ENCODE results near the gene MTHFD2. TPM values are rescaled to one million over a fixed set of nuclear protein-coding genes. Genes with fewer than 3 reads are reported as not detected.

The MTHFD2 gene
- total RNA-seq, 3 donors from 2014 or later (not counting 1 experiment from before 2014, with no cell fraction given): 28.7 to 41.1 (median 40.5) TPM

DNA sequence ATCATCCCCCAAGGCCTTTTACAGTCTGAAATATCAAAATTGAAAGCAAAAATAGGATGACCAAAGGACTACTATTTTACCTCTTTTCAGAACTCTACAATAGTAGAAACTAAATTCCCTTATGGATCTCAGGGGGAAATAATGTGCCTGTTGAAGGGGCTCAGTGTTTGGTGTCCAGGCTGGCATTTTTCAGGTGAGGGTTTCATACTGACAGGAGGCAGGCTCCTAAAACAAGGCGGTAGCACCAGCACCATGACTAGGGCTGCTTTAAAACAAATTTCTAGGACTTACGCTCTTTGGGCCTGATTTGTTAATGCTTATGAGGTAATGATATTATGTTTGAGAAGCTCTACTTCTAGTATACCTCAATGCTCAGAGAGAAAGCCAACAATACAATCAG is 45.5 kb upstream of the MTHFD2 start:
- H3K27ac Mint-ChIP-seq: peak overlapping the region in 1 of 2 donors; percentile 12
- no peak overlapping the region for H3K27ac ChIP-seq (ENCODE audit: low read length)

DNA sequence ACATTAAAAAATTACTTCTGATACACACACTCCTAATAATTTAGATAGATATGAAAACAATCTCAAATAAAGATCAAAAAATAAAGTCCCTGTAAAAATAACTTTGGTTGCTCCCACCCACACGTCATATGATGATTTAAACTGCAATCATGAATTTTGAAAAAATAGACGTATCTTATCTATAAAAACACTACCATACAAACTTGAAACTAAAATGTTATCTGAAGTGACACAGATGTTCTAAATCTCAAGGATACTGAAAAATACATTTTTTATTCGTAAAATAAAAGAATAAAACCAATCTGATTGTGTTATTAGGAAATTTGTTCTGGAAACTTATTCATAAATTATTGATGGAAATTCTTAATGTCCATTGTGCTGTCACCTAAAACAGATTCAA is 42.6 kb upstream of the MTHFD2 start:
- no peaks in the 10 kb centered on the region for H3K27me3 Mint-ChIP-seq (ENCODE audit: low read depth in 2 of 2)
- H3K9me3 Mint-ChIP-seq: no peaks in the 10 kb centered on the region
- no peaks in the 10 kb centered on the region for H3K27me3 ChIP-seq (ENCODE audit: control insufficient read depth, insufficient read depth, low read length)
- no peak overlapping the region for H3K4me3 Mint-ChIP-seq
- no peaks in the 10 kb centered on the region for H3K4me1 ChIP-seq (ENCODE audit: control insufficient read depth, insufficient read depth, low read length)
- 69% methylated on average over 2 of the region's 3 CpGs for WGBS (ENCODE audit: insufficient coverage)
- H3K36me3 ChIP-seq (ENCODE audit: control insufficient read depth, insufficient read depth, low read length): peaks cover 74% of the 10 kb centered on the region
- H3K36me3 Mint-ChIP-seq: peaks cover 10% of the 10 kb centered on the region
- H3K27ac ChIP-seq (ENCODE audit: low read length): no peak overlapping the region
- TF ChIP-seq CTCF (IDR thresholded peaks at IDR 0.05): no peak
- H3K4me3 ChIP-seq (ENCODE audit: low read length): no peak overlapping the region
- ATAC-seq: no peak
- H3K9me3 ChIP-seq (ENCODE audit: control insufficient read depth, insufficient read depth, low read length): no peaks in the 10 kb centered on the region
- no peak overlapping the region for H3K27ac Mint-ChIP-seq
- intact Hi-C loops (cut with micrococcal nuclease): no loop called here
- H3K4me1 Mint-ChIP-seq: peaks cover 0 to 5% of the 10 kb centered on the region in 2 donors
- no peak for DNase-seq

More for the DNA sequence above, 45.5 kb upstream of the MTHFD2 start:
- no peak for ATAC-seq
- no peak for TF ChIP-seq CTCF (IDR thresholded peaks at IDR 0.05)
- DNase-seq: no peak
- no peaks in the 10 kb centered on the region for H3K27me3 ChIP-seq (ENCODE audit: control insufficient read depth, insufficient read depth, low read length)
- Mint-ChIP-seq H3K36me3 (no peaks in the 10 kb centered on the region), H3K27me3 (ENCODE audit: low read depth in 2 of 2) (no peaks in the 10 kb centered on the region), H3K4me3 (no peak overlapping the region), H3K4me1 (peaks cover 0 to 5% of the 10 kb centered on the region in 2 donors), H3K9me3 (no peaks in the 10 kb centered on the region)
- WGBS (ENCODE audit: insufficient coverage): 90% methylated on average over 1 of the region's 2 CpGs
- H3K9me3 ChIP-seq (ENCODE audit: control insufficient read depth, insufficient read depth, low read length): no peaks in the 10 kb centered on the region
- H3K4me1 ChIP-seq (ENCODE audit: control insufficient read depth, insufficient read depth, low read length): peaks cover 8% of the 10 kb centered on the region
- H3K4me3 ChIP-seq (ENCODE audit: low read length): no peak overlapping the region
- intact Hi-C loops (cut with micrococcal nuclease): no loop called here
- peaks cover 54% of the 10 kb centered on the region for H3K36me3 ChIP-seq (ENCODE audit: control insufficient read depth, insufficient read depth, low read length)

DNA sequence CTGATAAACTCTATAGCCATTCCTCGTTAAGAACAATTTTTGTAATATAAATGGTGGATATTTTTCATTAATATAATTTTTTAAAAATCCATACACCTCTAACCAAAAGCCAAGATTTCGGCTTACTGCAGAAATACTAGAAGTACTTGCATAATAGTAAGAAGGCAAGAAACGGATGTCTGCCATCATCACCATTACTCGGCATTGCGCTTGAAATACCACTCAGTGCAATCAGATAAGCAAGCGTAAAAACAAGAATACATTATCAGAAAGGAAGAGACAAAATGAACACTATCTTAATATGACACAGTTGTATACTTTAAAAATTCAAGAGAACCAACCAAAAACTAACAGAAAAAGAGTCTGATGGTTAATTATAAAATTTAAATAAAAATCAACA is 35.5 kb upstream of the MTHFD2 start:
- intact Hi-C loops (cut with micrococcal nuclease): no loop called here

More for the DNA sequence above, 35.5 kb upstream of the MTHFD2 start:
- Histone ChIP-seq H3K4me1 (ENCODE audit: control insufficient read depth, insufficient read depth, low read length) (no peaks in the 10 kb centered on the region), H3K27me3 (ENCODE audit: control insufficient read depth, insufficient read depth, low read length) (no peaks in the 10 kb centered on the region), H3K27ac (ENCODE audit: low read length) (no peak overlapping the region), H3K4me3 (ENCODE audit: low read length) (no peak overlapping the region), H3K9me3 (ENCODE audit: control insufficient read depth, insufficient read depth, low read length) (peaks cover 3% of the 10 kb centered on the region), H3K36me3 (ENCODE audit: control insufficient read depth, insufficient read depth, low read length) (peaks cover 78% of the 10 kb centered on the region)
- Mint-ChIP-seq H3K36me3 (peaks cover 35% of the 10 kb centered on the region), H3K27me3 (ENCODE audit: low read depth in 2 of 2) (no peaks in the 10 kb centered on the region), H3K27ac (peak overlapping the region in 1 of 2 donors; percentile 14), H3K9me3 (peaks cover 2 to 3% of the 10 kb centered on the region in 2 donors), H3K4me1 (peaks cover 7 to 8% of the 10 kb centered on the region in 2 donors), H3K4me3 (no peak overlapping the region)
- TF ChIP-seq CTCF (IDR thresholded peaks at IDR 0.05): no peak
- DNase-seq: no peak
- WGBS (ENCODE audit: insufficient coverage): 92% methylated on average over 4 of the region's 6 CpGs
- ATAC-seq: no peak

Measured in natural killer cell (primary cell).